Brain pericyte (primary cell): ENCODE data around the gene RAB36.
"Not testable (repeated sequence)": the region's sequence is repeated elsewhere in the genome, so short reads cannot be mapped to it uniquely, and the experiment has no call there.

Experiments
- DNase-seq: peaks from one replicate; pipeline ENCODE4 v3.0.0-alpha.2; 2012; ENCODE audit warnings: low read depth, low spot score

Gene RAB36

DNA sequence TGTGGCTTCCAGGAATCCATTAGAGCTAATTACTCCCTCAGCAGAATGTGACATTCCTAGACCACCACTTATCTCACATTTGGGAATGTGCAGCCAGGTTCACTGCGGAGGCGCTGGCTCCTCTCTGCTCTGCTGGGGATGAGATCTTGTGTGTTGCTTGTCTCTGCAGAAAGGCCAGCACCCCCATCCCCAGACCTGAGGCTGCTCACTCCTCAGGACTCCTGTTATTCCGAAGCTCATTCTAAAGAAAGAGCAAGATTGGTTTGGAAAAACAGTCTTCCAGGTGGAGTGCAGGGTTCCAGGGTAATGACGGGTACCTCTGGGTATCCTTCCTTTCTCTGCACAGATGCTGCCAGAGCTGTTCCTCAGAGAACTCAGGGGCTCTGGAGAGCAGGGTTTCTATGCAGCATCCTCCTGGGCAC is 24.3 kb upstream of the RAB36 start:
- DNase-seq: no peak

DNA sequence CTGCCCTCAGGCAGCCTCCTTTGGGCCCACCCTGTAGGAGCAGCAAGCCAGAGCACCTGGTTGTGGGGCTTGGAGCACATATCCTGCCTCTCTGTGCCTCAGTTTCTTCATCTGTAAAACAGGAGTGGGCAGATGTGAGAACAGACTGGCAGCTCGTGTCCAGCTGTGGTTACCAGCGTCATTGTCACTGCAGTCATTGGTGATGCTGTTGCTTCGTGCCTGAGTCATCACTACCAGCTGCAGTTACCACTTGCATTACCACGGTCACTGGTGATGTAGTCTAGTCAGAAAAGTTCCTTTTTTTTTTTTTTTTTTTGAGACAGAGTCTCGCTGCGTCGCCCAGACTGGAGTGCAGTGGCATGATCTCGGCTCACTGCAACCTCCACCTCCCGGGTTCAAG is 23.9 kb upstream of the RAB36 start:
- DNase-seq: no peak

DNA sequence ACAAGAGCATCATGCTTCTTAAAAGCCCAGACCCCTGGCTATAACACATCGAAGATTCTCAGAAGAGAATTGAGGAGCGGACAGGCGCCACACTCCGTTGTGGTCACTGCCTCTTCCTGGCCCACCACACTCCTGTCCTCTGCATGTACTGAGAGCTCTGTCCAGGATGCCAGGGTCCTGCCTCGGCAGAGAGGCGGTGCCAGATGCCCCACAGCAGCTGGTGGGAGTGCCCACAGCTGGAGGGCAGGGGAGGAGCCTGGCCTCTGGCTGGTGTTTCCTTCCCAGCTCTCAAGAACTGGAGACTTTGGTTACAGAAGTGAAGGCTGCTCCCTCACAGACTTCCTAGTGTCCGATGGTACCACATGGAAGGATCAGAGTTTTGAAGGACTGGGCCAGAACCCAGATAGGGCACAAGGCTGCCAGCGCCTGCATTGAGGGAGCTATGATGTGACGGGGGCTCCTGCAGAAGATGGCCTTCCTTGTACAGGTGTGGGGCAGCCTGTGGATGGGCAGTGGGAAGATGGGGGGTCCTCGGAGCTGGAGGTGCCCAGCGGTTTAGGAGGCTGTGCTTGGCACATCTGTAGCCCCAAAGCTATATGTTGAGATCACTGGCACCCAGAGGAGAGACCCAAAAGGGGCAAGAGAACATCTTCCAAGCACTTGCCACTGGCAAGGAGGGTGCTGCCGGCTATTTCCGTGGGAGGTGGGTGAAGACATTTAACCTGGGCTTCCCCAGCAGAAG is 22.9 kb upstream of the RAB36 start:
- no peak for DNase-seq

DNA sequence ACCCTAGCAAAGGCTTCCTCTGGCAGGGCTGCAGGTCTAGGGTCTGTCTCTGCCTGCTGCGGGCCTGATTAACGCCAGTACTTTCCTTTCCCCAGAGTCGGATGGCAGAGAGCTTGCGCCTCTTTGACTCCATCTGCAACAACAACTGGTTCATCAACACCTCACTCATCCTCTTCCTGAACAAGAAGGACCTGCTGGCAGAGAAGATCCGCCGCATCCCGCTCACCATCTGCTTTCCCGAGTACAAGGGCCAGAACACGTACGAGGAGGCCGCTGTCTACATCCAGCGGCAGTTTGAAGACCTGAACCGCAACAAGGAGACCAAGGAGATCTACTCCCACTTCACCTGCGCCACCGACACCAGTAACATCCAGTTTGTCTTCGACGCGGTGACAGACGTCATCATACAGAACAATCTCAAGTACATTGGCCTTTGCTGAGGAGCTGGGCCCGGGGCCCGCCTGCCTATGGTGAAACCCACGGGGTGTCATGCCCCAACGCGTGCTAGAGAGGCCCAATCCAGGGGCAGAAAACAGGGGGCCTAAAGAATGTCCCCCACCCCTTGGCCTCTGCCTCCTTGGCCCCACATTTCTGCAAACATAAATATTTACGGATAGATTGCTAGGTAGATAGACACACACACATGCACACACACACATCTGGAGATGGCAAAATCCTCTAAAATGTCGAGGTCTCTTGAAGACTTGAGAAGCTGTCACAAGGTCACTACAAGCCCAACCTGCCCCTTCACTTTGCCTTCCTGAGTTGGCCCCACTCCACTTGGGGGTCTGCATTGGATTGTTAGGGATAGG is 22.1 kb upstream of the RAB36 start:
- no peak for DNase-seq

DNA sequence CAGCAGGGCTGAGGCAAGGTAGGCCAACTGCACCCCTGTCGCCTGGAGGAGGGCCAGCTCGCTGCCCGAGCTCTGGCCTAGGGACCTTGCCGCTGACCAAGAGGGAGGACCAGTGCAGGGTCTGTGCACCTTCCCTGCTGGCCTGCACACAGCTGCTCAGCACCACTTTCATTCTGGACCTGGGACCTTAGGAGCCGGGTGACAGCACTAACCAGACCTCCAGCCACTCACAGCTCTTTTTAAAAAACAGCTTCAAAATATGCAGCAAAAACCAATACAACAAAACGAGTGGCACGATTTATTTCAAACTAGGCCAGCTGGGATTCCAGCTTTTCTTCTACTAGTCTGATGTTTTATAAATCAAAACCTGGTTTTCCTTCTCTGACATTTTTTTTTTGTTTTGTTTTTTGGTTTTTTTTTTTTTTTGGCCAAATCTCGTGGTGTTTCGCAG is 21.4 kb upstream of the RAB36 start:
- no peak for DNase-seq

DNA sequence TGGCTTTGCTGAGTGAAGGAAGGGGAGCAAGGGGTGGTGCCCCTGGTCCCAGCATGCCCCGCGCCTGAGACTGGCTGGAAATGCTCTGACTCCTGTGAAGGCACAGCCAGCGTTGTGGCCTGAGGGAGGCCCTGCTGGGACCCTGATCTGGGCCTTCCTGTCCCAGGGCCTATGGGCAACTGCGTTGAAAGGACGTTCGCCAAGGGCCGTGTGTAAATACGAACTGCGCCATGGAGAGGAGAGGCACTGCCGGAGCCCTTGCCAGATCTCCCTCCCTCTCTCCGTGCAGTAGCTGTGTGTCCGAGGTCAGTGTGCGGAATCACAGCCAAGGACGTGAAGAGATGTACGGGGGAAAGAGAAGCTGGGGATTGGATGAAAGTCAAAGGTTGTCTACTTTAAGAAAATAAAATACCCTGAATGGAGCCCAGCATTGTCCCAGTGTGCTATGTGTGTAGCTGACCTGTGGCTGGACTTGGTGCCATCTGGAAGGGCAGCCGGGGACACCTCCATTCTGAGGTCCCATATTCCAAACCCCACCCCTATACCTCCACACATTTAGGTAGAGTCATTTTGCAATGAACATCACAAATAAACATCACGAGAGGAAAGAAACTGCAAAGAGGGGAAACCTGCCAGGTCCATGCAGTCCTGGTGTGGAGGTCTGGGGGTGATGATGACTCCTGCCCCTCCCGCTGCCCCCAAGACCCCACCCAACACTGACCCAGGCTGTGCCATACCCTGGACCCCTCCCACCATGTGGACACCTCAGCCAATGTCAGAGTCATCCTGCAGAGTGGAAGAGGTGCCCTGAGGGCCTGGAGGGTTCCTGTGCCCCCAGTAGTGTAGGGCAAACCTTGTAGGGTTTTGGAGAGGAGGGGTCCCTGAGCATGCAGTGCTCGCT is 20.4 kb upstream of the RAB36 start:
- DNase-seq: no peak

DNA sequence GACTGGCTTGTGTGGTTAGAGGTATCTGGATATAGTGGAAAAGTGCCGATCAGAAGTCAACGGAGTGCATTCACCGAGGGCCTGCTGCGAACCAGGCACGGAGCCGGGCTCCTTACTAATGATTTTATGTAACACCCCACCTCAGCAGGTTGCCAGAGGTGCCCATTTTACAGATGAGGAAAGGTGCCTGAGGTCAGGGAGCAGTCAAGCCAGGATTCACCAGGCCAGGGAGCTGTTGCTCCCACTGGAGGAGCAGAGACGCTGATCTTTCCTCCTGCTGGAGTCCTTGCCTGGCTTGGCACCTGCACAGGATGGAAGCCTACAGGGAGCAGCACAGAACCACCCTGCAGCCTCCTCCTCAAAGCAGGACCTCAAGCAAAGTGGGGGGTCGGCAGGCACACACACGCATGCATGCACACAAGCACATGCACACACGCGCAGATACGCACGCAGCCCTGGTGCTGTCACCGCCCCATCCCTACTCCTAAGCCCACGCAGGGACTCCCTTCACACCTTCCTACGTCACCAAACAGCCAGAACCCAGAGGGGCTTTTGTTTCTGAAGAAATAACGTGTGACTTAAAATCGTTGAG is 19.7 kb upstream of the RAB36 start:
- no peak for DNase-seq

DNA sequence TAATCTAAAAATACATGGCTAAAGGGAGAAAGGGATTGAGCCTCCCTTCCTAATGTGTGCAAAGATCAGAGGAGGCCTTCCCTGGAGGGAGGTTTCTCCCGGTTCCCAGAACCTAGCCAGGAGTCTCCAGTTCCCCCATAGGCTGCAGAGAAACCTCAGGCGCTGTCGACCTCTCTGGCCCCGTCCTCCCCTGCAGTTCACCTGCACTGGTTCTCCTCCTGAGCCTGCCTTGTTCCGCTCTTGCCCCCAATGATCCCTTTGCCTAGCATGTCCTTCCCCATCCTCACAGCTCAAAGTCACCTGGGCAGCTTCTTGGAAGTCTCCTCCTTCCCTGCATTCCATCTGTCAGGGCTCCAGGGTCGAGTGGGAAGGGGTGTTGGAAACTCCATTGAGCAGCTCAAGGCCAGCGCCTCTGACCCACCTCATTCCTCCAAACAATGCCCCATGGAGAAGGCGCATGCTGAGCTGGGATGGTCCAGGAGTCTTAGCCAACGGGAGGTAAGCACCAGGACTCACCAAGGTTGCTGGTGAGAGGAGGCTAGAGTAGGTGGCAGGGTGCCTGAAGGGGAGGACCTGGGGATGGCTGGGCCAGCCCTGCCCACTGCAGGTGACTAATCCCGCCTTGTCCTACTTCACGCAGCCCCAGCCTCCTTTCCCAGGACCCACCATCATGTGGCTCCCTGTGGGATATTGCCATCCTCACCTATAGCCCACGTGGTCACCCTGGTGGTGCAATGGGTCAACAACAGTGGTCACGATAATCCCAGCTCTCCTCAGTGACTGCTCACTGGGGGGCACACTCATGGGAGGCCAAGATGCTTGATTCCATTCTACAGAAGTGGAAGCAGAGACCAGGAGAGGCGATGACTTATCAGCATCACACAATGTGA is 18.9 kb upstream of the RAB36 start:
- no peak for DNase-seq

DNA sequence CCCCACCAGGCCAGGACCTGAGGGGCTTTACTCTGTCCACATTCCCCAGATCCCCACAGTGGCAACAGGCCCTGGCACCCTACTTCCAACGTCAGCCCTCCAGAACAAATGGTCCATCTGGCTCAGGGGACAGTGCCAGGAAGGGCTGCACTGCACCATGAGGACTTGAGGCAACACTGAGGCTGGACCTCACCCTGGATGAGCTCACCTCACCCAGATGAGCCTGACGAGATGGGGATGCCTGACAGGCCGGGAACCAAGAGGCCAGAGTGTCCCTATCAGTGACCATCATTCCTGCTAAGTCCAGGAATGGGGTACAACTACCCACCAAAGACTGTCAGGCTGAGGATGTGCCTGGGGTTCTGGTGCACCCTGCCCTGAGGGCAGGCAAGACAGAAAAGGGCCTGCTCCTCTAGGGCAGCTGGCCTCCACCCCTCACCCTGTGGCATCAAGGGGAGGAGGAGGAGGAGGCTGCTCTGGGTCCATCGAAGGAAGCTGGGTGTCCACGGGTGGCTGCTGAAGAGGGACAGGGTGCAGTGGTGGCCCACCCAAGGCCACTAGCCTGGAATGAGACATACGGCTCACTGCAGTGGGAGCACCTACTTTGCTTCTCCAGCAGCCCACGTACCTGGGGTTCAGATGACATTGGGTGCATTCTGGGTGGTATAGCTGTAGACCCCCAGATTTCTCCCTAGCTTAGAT is 18.1 kb upstream of the RAB36 start:
- DNase-seq: no peak

DNA sequence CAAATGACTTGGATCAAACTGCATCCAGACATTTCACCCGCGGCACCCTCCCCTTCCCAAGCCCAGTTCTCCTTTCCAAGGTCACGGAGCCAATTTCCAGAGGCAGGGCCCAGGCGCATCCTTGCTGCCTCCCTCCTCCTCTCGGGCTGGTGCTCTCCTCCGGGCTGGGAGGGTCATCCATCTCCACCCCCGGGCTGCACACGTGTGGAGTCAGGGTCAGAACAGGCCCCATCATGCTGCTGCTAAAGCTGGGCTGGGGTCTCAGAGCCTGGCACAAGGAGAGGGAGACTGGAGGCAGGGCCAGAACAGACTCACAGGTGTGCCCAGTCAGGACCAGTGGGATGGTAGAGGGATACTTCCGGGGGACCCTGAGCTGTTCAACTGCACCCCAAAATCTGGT is 17.5 kb upstream of the RAB36 start:
- no peak for DNase-seq

DNA sequence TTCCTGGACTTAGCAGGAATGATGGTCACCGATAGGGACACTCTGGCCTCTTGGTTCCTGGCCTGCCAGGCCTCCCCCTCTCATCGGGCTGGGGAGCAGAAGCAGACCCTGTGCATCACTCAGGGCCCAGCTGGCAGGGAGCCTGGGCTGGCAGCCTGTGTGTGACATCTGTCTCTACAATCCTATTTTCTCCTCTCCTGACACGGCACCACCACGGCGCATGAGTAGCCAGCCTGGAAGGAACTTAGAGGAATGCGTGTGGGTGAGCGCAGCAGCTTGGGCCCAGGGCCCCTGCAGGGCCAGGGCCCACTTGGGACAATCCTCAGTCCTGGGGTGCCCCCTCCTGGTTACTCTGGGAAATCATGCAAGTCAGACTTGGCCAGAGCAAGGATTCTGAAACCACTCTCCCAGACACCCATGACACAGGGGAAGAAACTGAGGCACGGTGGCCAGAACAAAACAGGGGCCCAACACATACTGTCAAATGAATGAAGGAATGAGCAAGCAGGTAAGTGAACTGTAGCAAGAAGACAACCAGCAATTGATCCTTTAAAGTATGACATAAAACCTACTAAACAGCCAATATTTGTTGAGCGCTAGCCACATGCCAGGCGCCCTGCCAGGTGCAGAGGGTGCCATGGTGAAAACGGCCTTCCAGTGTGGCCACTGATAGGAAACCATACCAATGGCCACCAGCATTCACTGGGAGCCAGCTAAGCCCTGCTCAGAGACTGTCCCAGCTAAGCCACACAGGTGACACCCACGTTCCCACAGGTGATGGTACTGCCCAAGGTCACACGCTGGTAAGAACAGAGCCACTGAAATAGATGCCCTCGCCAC is 16.8 kb upstream of the RAB36 start:
- DNase-seq: no peak

DNA sequence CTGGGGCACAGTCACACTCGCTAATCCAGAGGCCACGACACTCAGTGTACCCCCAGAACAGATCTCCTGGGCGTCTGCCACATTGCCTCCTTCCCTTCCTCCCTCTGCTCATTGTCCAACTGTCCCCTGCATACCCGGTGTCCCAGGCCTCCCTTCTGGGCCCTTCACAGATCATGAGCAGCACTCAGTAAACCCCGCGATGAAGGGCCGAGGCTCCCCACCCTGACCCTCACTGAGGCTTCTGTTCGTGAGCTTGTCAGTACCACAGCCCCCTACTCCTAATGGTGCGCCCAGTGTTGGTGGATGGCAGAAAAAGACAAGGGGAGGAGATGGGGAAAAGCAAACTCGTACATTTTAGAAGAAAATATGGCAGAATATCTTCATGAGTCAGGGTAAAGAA is 16.1 kb upstream of the RAB36 start:
- no peak for DNase-seq

DNA sequence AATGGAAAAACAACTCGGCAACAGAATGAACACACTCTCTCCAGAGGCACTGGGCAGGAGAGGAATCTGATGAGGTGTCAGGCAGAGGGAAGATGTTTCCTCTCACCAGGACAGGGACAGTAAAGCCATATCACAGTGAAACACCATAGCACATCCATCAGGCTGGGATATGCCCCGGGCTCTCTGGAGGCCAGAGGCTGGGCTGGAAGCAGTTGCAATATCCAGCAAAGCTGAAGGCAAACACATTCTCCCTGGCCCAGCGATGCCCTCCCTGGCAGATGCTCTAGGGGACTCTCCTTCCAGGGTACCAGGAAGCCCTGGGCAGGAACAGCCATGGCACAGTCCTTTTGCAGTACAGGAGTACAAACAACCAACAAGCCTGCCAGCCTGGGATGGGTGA is 14.6 kb upstream of the RAB36 start:
- no peak for DNase-seq

DNA sequence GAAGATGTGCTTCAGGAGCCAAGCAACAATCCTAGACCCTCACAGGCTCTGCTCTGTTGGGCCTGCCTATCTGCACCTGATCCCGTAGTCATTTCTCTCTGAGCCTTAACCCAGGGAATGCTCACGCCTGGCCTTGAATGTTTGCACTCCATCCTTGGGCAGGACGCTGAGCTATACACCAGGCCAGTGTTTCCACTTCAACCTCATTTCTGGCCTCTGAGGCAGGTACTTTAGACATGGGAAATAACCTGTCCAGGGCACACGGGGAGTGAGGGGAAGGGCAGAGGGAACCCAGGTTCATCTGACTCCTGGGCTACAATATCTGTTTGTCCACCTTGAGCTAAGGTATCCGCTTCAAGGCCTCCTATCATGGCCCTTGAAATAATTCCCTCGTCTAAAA is 13.3 kb upstream of the RAB36 start:
- no peak for DNase-seq

DNA sequence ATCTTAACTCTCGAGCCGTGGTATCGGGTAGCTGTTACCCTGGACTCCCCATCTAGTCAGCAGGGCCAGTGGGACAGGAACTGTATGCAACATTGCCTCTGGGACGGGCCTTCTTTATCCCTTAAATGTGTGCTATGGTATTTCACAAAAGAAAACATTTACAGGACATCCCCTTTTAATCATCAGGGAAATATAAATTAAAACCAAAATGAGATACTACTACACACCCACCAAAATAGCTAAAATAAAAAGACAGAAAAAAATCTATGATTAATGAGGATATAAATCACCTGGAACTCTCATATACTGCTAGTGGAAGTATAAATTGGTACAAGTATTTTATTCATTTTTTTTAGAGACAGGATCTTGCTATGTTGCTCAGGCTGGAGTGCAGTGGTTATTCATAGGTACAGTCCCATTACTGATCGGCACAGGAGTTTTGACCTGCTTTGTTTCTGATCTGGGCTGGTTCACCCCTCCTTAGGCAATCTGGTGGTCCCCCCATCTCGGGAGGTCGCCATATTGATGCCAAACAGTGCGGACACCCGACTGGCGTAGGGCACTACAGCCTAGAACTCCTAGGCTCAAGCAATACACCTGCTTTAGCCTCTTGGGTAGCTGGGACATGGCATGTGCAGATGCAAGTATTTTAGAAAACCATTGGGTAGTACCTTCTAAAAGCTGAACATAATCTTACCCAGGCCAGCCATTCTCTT is 12.7 kb upstream of the RAB36 start:
- no peak for DNase-seq

DNA sequence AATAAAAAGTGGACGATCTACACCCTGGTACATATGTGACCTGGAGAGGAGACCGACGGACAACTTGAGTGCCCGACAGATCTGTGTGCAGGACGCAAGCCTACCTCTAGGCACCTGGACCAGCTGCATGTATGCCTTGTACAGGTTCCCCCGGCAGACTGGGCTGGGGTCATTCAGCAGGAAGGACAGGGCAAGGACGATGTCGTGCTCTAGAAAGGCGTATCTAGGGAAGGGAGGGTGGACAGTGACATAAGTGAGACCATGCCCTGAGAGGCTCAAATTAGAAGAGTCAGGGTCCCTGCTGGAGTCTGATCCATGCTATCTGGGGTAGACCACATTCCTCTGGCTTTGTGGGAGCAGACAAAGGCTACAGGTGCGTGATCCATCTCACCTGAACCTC is 11.4 kb upstream of the RAB36 start:
- DNase-seq: no peak

DNA sequence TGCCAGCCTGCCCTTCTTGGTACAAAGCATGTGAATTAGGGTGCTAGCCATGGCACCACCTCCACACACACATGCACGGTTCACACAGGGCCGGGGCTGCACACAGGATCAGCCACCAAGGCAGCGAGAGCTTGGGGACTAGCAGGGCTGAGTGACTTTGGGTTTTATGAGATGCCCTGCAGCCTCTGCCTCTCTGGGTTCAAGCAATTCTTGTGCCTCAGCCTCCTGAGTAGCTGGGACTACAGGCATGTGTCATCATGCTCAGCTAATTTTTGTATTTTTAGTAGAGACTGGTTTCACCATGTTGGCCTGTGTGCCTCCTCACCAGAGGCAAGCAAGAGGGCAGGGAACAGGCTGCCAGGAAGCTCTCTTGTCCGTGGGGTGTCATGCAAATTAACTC is 8.3 kb upstream of the RAB36 start:
- not testable (repeated sequence) for DNase-seq

DNA sequence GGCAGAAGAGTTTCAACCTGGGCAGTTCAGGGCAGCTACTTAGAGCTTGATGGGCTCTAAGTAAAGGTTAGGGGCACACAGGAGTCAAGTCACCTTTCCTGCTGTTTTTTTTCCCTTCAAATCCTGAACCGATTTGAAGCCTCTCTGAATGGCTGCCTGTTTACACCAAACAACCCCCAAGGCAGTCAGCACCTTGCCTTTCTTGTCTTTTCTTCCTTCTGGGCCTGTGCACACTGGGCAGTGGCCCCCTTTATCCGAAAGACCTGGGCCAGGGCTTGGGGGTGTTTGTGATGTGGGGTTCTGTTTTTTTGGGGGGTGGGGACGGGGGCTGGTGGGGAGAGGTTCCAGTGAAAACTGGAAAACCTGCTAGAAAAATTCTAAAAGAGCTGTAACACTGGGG is 7.8 kb upstream of the RAB36 start:
- no peak for DNase-seq
